Measurements from ENCODE around the gene METTL16. TPM values are rescaled to one million over a fixed set of nuclear protein-coding genes. Genes with fewer than 3 reads are reported as not detected.
"Not testable (repeated sequence)": the region's sequence is repeated elsewhere in the genome, so short reads cannot be mapped to it uniquely, and the experiment has no call there.

Gene METTL16
- polyA plus RNA-seq, 1 experiment, result 10.4 TPM

DNA sequence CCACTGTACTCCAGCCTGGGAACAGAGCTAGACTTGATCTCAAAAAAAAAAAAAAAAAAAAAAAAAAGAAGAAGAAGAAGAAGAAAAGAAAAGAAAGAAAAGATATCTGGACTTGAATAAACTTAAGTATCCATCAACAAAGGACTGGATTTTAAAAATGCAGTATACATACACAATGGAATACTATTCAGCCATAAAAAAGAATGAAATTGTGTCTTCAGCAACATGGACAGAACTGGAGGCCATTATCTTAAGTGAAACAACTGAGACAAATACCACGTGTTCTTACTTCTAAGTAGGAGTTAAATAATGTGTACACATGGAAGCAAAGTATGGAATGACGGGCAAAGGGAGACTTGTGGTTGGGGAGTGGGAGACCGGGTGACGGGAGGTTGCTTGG lies 70.8 kb downstream of the METTL16 start:
- ChIA-PET POLR2A (no interaction called here), CTCF (no interaction called here)
- no peaks in the 10 kb centered on the region for H3K27me3 ChIP-seq (ENCODE audit: control insufficient read depth, insufficient read depth, low read length)
- H3K4me3 ChIP-seq (ENCODE audit: low read depth, low read length), result no peak overlapping the region
- peaks cover 7% of the 10 kb centered on the region for H3K36me3 ChIP-seq (ENCODE audit: control insufficient read depth, insufficient read depth, low read length)
- TF ChIP-seq, protein P1, sequence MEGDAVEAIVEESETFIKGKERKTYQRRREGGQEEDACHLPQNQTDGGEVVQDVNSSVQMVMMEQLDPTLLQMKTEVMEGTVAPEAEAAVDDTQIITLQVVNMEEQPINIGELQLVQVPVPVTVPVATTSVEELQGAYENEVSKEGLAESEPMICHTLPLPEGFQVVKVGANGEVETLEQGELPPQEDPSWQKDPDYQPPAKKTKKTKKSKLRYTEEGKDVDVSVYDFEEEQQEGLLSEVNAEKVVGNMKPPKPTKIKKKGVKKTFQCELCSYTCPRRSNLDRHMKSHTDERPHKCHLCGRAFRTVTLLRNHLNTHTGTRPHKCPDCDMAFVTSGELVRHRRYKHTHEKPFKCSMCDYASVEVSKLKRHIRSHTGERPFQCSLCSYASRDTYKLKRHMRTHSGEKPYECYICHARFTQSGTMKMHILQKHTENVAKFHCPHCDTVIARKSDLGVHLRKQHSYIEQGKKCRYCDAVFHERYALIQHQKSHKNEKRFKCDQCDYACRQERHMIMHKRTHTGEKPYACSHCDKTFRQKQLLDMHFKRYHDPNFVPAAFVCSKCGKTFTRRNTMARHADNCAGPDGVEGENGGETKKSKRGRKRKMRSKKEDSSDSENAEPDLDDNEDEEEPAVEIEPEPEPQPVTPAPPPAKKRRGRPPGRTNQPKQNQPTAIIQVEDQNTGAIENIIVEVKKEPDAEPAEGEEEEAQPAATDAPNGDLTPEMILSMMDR (IDR thresholded peaks at IDR 0.05; ENCODE audit: insufficient read depth, low read depth, low read length), result no peak
- no peak for DNase-seq (ENCODE audit: low read depth)

DNA sequence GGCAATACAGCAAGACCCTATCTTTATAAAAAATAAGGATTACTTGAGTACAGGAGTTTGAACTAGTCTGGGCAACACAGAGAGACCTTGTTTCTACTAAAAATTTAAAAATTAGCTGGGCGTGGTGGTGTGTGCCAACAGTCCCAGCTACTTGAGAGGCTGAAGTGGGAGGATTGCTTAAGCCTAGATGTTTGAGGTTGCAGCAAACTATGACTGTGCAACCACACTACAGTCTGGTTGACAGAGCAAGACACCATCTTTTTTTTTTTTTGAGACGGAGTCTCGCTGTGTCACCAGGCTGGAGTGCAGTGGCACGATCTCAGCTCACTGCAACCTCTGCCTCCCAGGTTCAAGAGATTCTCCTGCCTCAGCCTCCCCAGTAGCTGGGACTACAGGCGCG lies 71.7 kb downstream of the METTL16 start:
- POLR2A ChIA-PET; H3K4me3 ChIP-seq (ENCODE audit: low read depth, low read length); H3K27me3 ChIP-seq (ENCODE audit: control insufficient read depth, insufficient read depth, low read length); H3K36me3 ChIP-seq (ENCODE audit: control insufficient read depth, insufficient read depth, low read length); DNase-seq (ENCODE audit: low read depth); CTCF ChIA-PET: not testable (repeated sequence)

DNA sequence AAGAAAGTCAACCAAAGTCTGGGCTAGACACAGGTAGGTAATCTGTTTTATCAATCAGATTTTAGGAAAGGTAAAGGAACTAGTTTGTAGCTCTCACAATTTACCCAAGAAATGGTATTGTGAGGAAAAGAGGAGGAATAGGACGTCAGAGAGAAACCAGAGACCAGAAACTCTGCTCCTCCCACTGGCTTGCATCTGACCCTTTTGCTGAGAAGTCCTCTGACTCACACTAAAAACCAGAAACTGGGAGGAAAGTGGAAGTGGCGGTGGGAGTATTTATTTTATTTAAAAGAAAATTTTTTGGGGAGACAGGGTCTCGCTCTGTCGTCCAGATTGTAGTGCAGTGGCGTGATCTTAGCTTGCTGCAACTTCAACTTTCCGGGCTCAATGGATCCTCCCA lies 72.9 kb downstream of the METTL16 start:
- TF ChIP-seq, protein P1 (IDR thresholded peaks at IDR 0.05; ENCODE audit: insufficient read depth, low read depth, low read length), result no peak
- DNase-seq (ENCODE audit: low read depth), result no peak
- POLR2A ChIA-PET, result no interaction called here
- no peak overlapping the region for H3K4me3 ChIP-seq (ENCODE audit: low read depth, low read length)
- H3K36me3 ChIP-seq (ENCODE audit: control insufficient read depth, insufficient read depth, low read length), result peaks cover 7% of the 10 kb centered on the region
- no peaks in the 10 kb centered on the region for H3K27me3 ChIP-seq (ENCODE audit: control insufficient read depth, insufficient read depth, low read length)
- CTCF ChIA-PET, result interaction anchor here (1.3 to 1.6 kb wide), 2 partner anchors 22 to 56 kb away, joined by 3 to 4 read pairs; no protein-coding TSS in a partner anchor

DNA sequence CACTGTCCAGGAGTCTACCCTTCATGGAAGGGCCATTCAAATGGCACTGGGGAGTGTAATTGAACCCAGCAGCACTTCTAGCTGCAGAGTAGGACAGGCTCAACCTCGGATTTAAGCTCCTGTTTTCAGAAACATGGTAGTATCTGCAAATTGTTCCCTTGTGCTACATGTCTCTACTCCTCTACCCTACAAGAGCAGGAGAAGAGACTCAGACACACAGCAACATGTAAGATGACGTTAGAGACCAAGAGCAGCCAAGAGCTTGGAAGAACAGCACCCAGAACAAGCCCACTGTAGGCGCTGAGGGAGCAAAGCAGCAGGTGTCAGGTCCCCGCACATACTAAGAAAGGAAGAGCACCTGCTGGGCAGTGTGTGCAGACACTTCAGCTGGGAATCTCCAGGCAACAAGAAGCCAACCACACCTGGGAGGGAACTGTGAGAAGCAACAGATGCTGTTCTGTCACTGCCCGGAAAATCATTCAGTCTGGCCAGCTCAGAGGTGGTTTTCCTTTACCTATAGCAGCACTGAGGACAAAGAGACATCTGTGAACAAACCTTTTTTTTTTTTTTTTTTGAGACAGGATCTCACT lies 75.3 kb downstream of the METTL16 start:
- peaks cover 12% of the 10 kb centered on the region for H3K36me3 ChIP-seq (ENCODE audit: control insufficient read depth, insufficient read depth, low read length)
- DNase-seq (ENCODE audit: low read depth), result no peak
- ChIA-PET POLR2A (no interaction called here), CTCF (interaction anchor here (1.5 to 3.7 kb wide), 3 partner anchors 18 to 54 kb away, joined by 4 to 11 read pairs (median 4); no protein-coding TSS in a partner anchor)
- TF ChIP-seq, protein P1 (IDR thresholded peaks at IDR 0.05; ENCODE audit: insufficient read depth, low read depth, low read length), result no peak
- no peak overlapping the region for H3K4me3 ChIP-seq (ENCODE audit: low read depth, low read length)
- no peaks in the 10 kb centered on the region for H3K27me3 ChIP-seq (ENCODE audit: control insufficient read depth, insufficient read depth, low read length)

DNA sequence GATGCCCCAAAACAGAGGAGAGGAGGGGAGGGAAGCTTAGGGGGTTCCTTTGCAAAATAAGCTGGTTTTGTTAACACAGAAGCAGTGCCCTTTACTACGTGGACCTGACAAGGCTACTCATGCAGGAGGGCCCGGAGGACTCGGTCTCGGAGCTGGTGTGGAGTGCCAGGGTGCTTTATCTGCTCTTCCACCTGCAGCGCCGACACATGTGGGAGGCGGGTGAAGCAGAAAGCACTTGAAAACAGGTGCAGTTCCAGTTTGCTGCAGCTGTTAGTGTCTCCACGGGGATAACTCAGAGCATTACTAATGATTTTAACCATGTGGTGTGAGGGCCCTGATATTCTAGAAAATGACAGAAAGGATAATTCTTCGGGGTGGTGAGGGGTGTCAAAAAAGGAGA lies 75.8 kb downstream of the METTL16 start:
- POLR2A ChIA-PET, result no interaction called here
- CTCF ChIA-PET, result interaction anchor here (1.5 to 3.7 kb wide), 3 partner anchors 17 to 53 kb away, joined by 4 to 11 read pairs (median 4); no protein-coding TSS in a partner anchor
- Histone ChIP-seq H3K36me3 (ENCODE audit: control insufficient read depth, insufficient read depth, low read length) (peaks cover 11% of the 10 kb centered on the region), H3K4me3 (ENCODE audit: low read depth, low read length) (no peak overlapping the region), H3K27me3 (ENCODE audit: control insufficient read depth, insufficient read depth, low read length) (no peaks in the 10 kb centered on the region)
- TF ChIP-seq, protein P1 (IDR thresholded peaks at IDR 0.05; ENCODE audit: insufficient read depth, low read depth, low read length), result no peak
- DNase-seq (ENCODE audit: low read depth), result no peak

All from BJ (cell line).